ENCODE results near the gene MRPL53. TPM values are rescaled to one million over a fixed set of nuclear protein-coding genes. Genes with fewer than 3 reads are reported as not detected.

The MRPL53 gene
- total and polyA plus RNA-seq, 2 of the 13 experiments (the other 11 are each of a cell fraction or from before 2014, with no cell fraction given), result 34.3 to 51.9 TPM

GRCh38 chr2:74512744-74513604, 40.5 kb upstream of the MRPL53 start (continued):
- TF ChIP-seq ZBTB37 (CRISPR knock-in tag; IDR thresholded peaks at IDR 0.05), result no peak
- peak; percentile 98 for TF ChIP-seq PATZ1 (CRISPR knock-in tag; IDR thresholded peaks at IDR 0.05)
- TF ChIP-seq ELF3 (CRISPR knock-in tag; IDR thresholded peaks at IDR 0.05), result no peak
- TF ChIP-seq TEAD3 (CRISPR knock-in tag; optimal IDR thresholded peaks at IDR 0.05; ENCODE audit: borderline replicate concordance), result peak; percentile 7
- no peak for TF ChIP-seq ZNF18 (CRISPR knock-in tag; IDR thresholded peaks at IDR 0.05; ENCODE audit: insufficient replicate concordance)
- TF ChIP-seq JUN (CRISPR knock-in tag; IDR thresholded peaks at IDR 0.05), result no peak
- no peak for TF ChIP-seq ZNF615 (CRISPR knock-in tag; IDR thresholded peaks at IDR 0.05; ENCODE audit: borderline replicate concordance)
- no peak for TF ChIP-seq ZSCAN30 (CRISPR knock-in tag; IDR thresholded peaks at IDR 0.05)
- TF ChIP-seq NR2F6 (IDR thresholded peaks at IDR 0.05), result peak; percentile 91
- peak; percentile 90 for TF ChIP-seq NR2F6 (CRISPR knock-in tag; IDR thresholded peaks at IDR 0.05)
- TF ChIP-seq GTF2F1 (IDR thresholded peaks at IDR 0.05; ENCODE audit: low read length), result no peak
- TF ChIP-seq ZNF230 (CRISPR knock-in tag; IDR thresholded peaks at IDR 0.05), result no peak
- no peak for TF ChIP-seq ZNF382 (CRISPR knock-in tag; IDR thresholded peaks at IDR 0.05; ENCODE audit: borderline replicate concordance)
- TF ChIP-seq HNRNPL (IDR thresholded peaks at IDR 0.05; ENCODE audit: low read depth, low read length), result peak; percentile 87
- TF ChIP-seq TFE3 (CRISPR knock-in tag; IDR thresholded peaks at IDR 0.05), result peak; percentile 35; the same call in 1 of the 2 replicates
- no peak for TF ChIP-seq PHF20 (CRISPR knock-in tag; IDR thresholded peaks at IDR 0.05)
- no peak for TF ChIP-seq ZNF333 (CRISPR knock-in tag; IDR thresholded peaks at IDR 0.05; ENCODE audit: borderline replicate concordance)
- no peak for TF ChIP-seq TRAFD1 (CRISPR knock-in tag; IDR thresholded peaks at IDR 0.05; ENCODE audit: borderline replicate concordance)
- TF ChIP-seq HMGXB4 (CRISPR knock-in tag; IDR thresholded peaks at IDR 0.05; ENCODE audit: borderline replicate concordance in 1 of 2, low read depth in 1 of 2), result no peak

Data from HepG2 (cell line).